ENCODE measurements around the gene PSPH. TPM values are rescaled to one million over a fixed set of nuclear protein-coding genes. Genes with fewer than 3 reads are reported as not detected.
"Not testable (repeated sequence)": the region's sequence is repeated elsewhere in the genome, so short reads cannot be mapped to it uniquely, and the experiment has no call there.

Gene PSPH
- total RNA-seq, 1 experiment from 2014 or later = 59.0 TPM

GRCh38 chr7:56048245-56048644 is 3.0 kb downstream of the PSPH start:
- CTCF ChIA-PET = no interaction called here
- Histone ChIP-seq H3K27ac (ENCODE audit: low read depth, low read length, poor library complexity, severe bottlenecking) (no peak overlapping the region), H3K9me3 (ENCODE audit: low read depth, low read length, poor library complexity, severe bottlenecking) (no peaks in the 10 kb centered on the region), H3K4me1 (ENCODE audit: insufficient read depth, low read length, poor library complexity, severe bottlenecking) (peaks cover 13% of the 10 kb centered on the region), H3K36me3 (ENCODE audit: insufficient read depth, low read length, poor library complexity, severe bottlenecking) (peaks cover 12% of the 10 kb centered on the region), H3K4me3 (ENCODE audit: low read depth, low read length, poor library complexity, severe bottlenecking) (no peak overlapping the region), H3K27me3 (replicated peaks; ENCODE audit: insufficient read depth, low read depth, low read length, poor library complexity) (no peaks in the 10 kb centered on the region)
- POLR2A ChIA-PET (ENCODE audit: low non-redundant PET) = no interaction called here
- intact Hi-C loops (cut with micrococcal nuclease; ENCODE audit: unreplicated experiment) = no loop called here
- BruUV-seq (replicated peaks) = no TSS peak
- TF ChIP-seq EZH2 (IDR thresholded peaks at IDR 0.05; ENCODE audit: borderline replicate concordance, low read depth, low read length, poor library complexity, severe bottlenecking) = no peak
- no peak for TF ChIP-seq CTCF (conservative IDR thresholded peaks at IDR 0.05; ENCODE audit: low read depth, low read length)
- no peak for DNase-seq (ENCODE audit: low spot score)

- H3K27ac ChIP-seq (ENCODE audit: low read depth, low read length, poor library complexity, severe bottlenecking); BruUV-seq (replicated peaks); intact Hi-C loops (cut with micrococcal nuclease; ENCODE audit: unreplicated experiment); H3K36me3 ChIP-seq (ENCODE audit: insufficient read depth, low read length, poor library complexity, severe bottlenecking); H3K4me3 ChIP-seq (ENCODE audit: low read depth, low read length, poor library complexity, severe bottlenecking); H3K9me3 ChIP-seq (ENCODE audit: low read depth, low read length, poor library complexity, severe bottlenecking); H3K4me1 ChIP-seq (ENCODE audit: insufficient read depth, low read length, poor library complexity, severe bottlenecking); POLR2A ChIA-PET (ENCODE audit: low non-redundant PET); CTCF ChIA-PET; H3K27me3 ChIP-seq (replicated peaks; ENCODE audit: insufficient read depth, low read depth, low read length, poor library complexity); DNase-seq (ENCODE audit: low spot score): not testable (repeated sequence)
Measured at GRCh38 chr7:56047446-56048116, 3.7 kb downstream of the PSPH start.

- ChIA-PET POLR2A (ENCODE audit: low non-redundant PET) (interaction anchor here (0.6 kb wide), 1 partner anchor 69 kb away, joined by 5 read pairs; the partner anchor contains the start of gene NUPR2), CTCF (no interaction called here)
Measured at GRCh38 chr7:56046721-56047445, 4.4 kb downstream of the PSPH start.

GRCh38 chr7:56045758-56046157 is 5.5 kb downstream of the PSPH start:
- intact Hi-C loops (cut with micrococcal nuclease; ENCODE audit: unreplicated experiment); H3K4me3 ChIP-seq (ENCODE audit: low read depth, low read length, poor library complexity, severe bottlenecking); H3K9me3 ChIP-seq (ENCODE audit: low read depth, low read length, poor library complexity, severe bottlenecking); H3K27ac ChIP-seq (ENCODE audit: low read depth, low read length, poor library complexity, severe bottlenecking); H3K36me3 ChIP-seq (ENCODE audit: insufficient read depth, low read length, poor library complexity, severe bottlenecking); CTCF ChIA-PET; H3K27me3 ChIP-seq (replicated peaks; ENCODE audit: insufficient read depth, low read depth, low read length, poor library complexity); H3K4me1 ChIP-seq (ENCODE audit: insufficient read depth, low read length, poor library complexity, severe bottlenecking); POLR2A ChIA-PET (ENCODE audit: low non-redundant PET); DNase-seq (ENCODE audit: low spot score); BruUV-seq (replicated peaks): not testable (repeated sequence)

More at GRCh38 chr7:56046721-56047445, 4.4 kb downstream of the PSPH start:
- peaks cover 4% of the 10 kb centered on the region for H3K36me3 ChIP-seq (ENCODE audit: insufficient read depth, low read length, poor library complexity, severe bottlenecking)
- no peak overlapping the region for H3K4me3 ChIP-seq (ENCODE audit: low read depth, low read length, poor library complexity, severe bottlenecking)
- no peak overlapping the region for H3K27ac ChIP-seq (ENCODE audit: low read depth, low read length, poor library complexity, severe bottlenecking)
- no peak for TF ChIP-seq EZH2 (IDR thresholded peaks at IDR 0.05; ENCODE audit: borderline replicate concordance, low read depth, low read length, poor library complexity, severe bottlenecking)
- no peak for TF ChIP-seq CTCF (conservative IDR thresholded peaks at IDR 0.05; ENCODE audit: low read depth, low read length)
- DNase-seq (ENCODE audit: low spot score) = no peak
- no peaks in the 10 kb centered on the region for H3K27me3 ChIP-seq (replicated peaks; ENCODE audit: insufficient read depth, low read depth, low read length, poor library complexity)
- H3K9me3 ChIP-seq (ENCODE audit: low read depth, low read length, poor library complexity, severe bottlenecking) = no peaks in the 10 kb centered on the region
- peaks cover 5% of the 10 kb centered on the region for H3K4me1 ChIP-seq (ENCODE audit: insufficient read depth, low read length, poor library complexity, severe bottlenecking)
- no TSS peak for BruUV-seq (replicated peaks)
- intact Hi-C loops (cut with micrococcal nuclease; ENCODE audit: unreplicated experiment) = no loop called here
